ENCODE results near the gene TAL2.

GRCh38 chr9:105643795-105644194 lies 18.5 kb upstream of the TAL2 start:
- TF ChIP-seq ZSCAN30 (tag by site-specific recombination; IDR thresholded peaks at IDR 0.05) (no peak), ZNF785 (tag by site-specific recombination; IDR thresholded peaks at IDR 0.05) (no peak), ZNF239 (tag by site-specific recombination; IDR thresholded peaks at IDR 0.05) (no peak), ZNF121 (tag by site-specific recombination; IDR thresholded peaks at IDR 0.05) (no peak), YY1 (tag by site-specific recombination; IDR thresholded peaks at IDR 0.05) (no peak), ZNF548 (tag by site-specific recombination; IDR thresholded peaks at IDR 0.05) (no peak), HOXA7 (CRISPR knock-in tag; IDR thresholded peaks at IDR 0.05; ENCODE audit: borderline replicate concordance) (no peak), ZNF610 (tag by site-specific recombination; IDR thresholded peaks at IDR 0.05; ENCODE audit: borderline replicate concordance) (no peak), ZBTB49 (tag by site-specific recombination; IDR thresholded peaks at IDR 0.05; ENCODE audit: low read depth) (no peak), ZNF510 (tag by site-specific recombination; IDR thresholded peaks at IDR 0.05; ENCODE audit: insufficient replicate concordance) (no peak), ZSCAN16 (tag by site-specific recombination; IDR thresholded peaks at IDR 0.05) (no peak), TCF7L2 (IDR thresholded peaks at IDR 0.05; ENCODE audit: borderline replicate concordance, low read depth, low read length) (no peak)
- TF ChIP-seq, protein P1, sequence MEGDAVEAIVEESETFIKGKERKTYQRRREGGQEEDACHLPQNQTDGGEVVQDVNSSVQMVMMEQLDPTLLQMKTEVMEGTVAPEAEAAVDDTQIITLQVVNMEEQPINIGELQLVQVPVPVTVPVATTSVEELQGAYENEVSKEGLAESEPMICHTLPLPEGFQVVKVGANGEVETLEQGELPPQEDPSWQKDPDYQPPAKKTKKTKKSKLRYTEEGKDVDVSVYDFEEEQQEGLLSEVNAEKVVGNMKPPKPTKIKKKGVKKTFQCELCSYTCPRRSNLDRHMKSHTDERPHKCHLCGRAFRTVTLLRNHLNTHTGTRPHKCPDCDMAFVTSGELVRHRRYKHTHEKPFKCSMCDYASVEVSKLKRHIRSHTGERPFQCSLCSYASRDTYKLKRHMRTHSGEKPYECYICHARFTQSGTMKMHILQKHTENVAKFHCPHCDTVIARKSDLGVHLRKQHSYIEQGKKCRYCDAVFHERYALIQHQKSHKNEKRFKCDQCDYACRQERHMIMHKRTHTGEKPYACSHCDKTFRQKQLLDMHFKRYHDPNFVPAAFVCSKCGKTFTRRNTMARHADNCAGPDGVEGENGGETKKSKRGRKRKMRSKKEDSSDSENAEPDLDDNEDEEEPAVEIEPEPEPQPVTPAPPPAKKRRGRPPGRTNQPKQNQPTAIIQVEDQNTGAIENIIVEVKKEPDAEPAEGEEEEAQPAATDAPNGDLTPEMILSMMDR (tag by site-specific recombination; IDR thresholded peaks at IDR 0.05) = no peak
